Uterus (tissue), 4 donors: Measurements from ENCODE around the gene ADD1. TPM values are rescaled to one million over a fixed set of nuclear protein-coding genes. Genes with fewer than 3 reads are reported as not detected.

Experiments used
- DNase-seq, 2 donors: peaks; one replicate each; pipeline ENCODE4 v3.0.0-alpha.2; 2019 to 2020
- H3K27ac ChIP-seq, 2 donors: fragments of 200-600 bp; sonication (generic); 1 replicate in 1 of 2; 2 replicates in 1 of 2; pipeline ENCODE4 v1.5.1; 2016 to 2018
- H3K27me3 ChIP-seq, 2 donors: fragments of 200-600 bp; sonication (generic); one replicate each; pipeline ENCODE4 v1.5.1; 2018 to 2019; ENCODE audit warnings: control low read depth in 1 of 2
- H3K36me3 ChIP-seq, 2 donors: fragments of 200-600 bp; sonication (generic); one replicate each; pipeline ENCODE4 v1.5.1; 2019; ENCODE audit warnings: control low read depth in 1 of 2
- H3K4me1 ChIP-seq, 2 donors: fragments of 200-600 bp; sonication (generic); one replicate each; pipeline ENCODE4 v1.5.1; 2018 to 2019; ENCODE audit warnings: control low read depth in 1 of 2
- H3K4me3 ChIP-seq, 2 donors: fragments of 200-600 bp; sonication (generic); 1 replicate in 1 of 2; 2 replicates in 1 of 2; pipeline ENCODE4 v1.5.1; 2018 to 2019; ENCODE audit warnings: mild to moderate bottlenecking in 1 of 2
- H3K9me3 ChIP-seq, 2 donors: fragments of 200-600 bp; sonication (generic); one replicate each; pipeline ENCODE4 v1.5.1; 2019; ENCODE audit warnings: control low read depth in 1 of 2
- POLR2A ChIP-seq, 2 donors: fragments of 450-650 bp; IDR thresholded peaks; one replicate each; pipeline ENCODE4 v1.6.1; 2016; ENCODE audit warnings: antibody characterized with exemption in 2 of 2, mild to moderate bottlenecking in 1 of 2, moderate library complexity in 1 of 2
- intact Hi-C: fragments of 100-400 bp; cut with DNase I; formaldehyde crosslinking; loops from one replicate; pipeline ENCODE4 v1.15.1; 2023; ENCODE audit warnings: low total_unique reads
- total RNA-seq, 4 donors: library from RNA; depleted of rRNA in 3 of 4; stranded (reverse); fragments of >200 nt in 3 of 4; gene quantifications; one replicate each; pipeline versions ENCODE4 v1.1.0 to v1.2.4, GENCODE V29; 2014 to 2023
- TF ChIP-seq, protein P1 (sequence below), 4 experiments: fragments of 200-600 bp in 2 of 4; fragments of 450-650 bp in 2 of 4; sonication (generic) in 2 of 4; IDR thresholded peaks; one replicate each; pipeline ENCODE4 v1.5.1; 2016 to 2019; ENCODE audit warnings: antibody characterized with exemption in 4 of 4, mild to moderate bottlenecking in 2 of 4, moderate library complexity in 1 of 4
- donor health status: DM: yes; HTN: yes; CAD: no.

The ADD1 gene
- total RNA-seq, 4 donors from 2014 or later, result 161 to 403 (median 225) TPM

- TF ChIP-seq, protein P1, sequence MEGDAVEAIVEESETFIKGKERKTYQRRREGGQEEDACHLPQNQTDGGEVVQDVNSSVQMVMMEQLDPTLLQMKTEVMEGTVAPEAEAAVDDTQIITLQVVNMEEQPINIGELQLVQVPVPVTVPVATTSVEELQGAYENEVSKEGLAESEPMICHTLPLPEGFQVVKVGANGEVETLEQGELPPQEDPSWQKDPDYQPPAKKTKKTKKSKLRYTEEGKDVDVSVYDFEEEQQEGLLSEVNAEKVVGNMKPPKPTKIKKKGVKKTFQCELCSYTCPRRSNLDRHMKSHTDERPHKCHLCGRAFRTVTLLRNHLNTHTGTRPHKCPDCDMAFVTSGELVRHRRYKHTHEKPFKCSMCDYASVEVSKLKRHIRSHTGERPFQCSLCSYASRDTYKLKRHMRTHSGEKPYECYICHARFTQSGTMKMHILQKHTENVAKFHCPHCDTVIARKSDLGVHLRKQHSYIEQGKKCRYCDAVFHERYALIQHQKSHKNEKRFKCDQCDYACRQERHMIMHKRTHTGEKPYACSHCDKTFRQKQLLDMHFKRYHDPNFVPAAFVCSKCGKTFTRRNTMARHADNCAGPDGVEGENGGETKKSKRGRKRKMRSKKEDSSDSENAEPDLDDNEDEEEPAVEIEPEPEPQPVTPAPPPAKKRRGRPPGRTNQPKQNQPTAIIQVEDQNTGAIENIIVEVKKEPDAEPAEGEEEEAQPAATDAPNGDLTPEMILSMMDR (IDR thresholded peaks at IDR 0.05), result no peak
- TF ChIP-seq POLR2A (IDR thresholded peaks at IDR 0.05), result no peak
- DNase-seq, result no peak
- peak overlapping the region in 1 of 2 donors; percentile 5 for H3K27ac ChIP-seq
- intact Hi-C loops, result no loop called here
- no peaks in the 10 kb centered on the region for H3K36me3 ChIP-seq
- H3K4me3 ChIP-seq, result no peak overlapping the region
- no peaks in the 10 kb centered on the region for H3K27me3 ChIP-seq
- H3K9me3 ChIP-seq, result no peaks in the 10 kb centered on the region
- peaks cover 9 to 13% of the 10 kb centered on the region in 2 donors for H3K4me1 ChIP-seq
These were observed 5.9 kb downstream of the ADD1 start for GRCh38 chr4:2849267-2850152.

DNA sequence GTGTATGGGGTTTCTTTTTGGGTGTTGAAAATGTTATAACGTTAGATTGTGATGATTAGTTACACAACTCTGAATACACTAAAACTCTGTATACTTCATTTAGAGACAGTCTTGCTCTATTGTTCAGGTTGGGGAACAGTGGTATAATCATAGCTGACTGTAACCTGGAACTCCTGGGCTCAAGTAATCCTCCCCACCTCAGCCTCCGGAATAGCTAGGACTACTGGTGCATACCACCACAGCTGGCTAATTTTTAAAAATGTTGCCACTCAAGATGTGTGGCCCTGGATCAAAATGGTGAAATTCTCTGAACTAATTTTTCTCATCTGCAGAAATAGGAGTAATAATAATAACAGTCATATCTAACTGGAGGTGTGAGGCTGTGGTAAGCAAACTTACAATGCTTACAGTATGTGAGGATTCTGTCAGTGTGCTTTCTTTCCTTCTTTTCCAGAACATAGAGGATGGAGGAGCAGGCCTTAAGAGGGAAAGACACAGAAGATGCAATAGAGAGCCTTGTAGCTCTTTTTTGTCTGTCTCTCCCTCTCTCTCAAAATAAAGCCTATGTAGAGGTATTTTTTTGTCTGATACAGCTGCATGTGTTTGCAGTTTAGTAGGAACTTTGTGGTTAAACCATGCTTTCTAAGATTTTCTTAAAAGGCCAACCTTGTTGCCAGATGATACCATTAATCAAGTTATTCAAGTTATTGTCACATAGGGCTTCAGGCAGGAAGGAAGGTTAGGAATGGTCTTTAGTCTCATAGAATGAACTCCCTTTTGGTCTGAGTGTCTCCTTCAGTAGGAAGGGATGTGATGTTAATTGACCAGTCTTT, 7.5 kb downstream of the ADD1 start:
- Histone ChIP-seq H3K4me3 (no peak overlapping the region), H3K9me3 (no peaks in the 10 kb centered on the region), H3K4me1 (peaks cover 1 to 17% of the 10 kb centered on the region in 2 donors), H3K36me3 (no peaks in the 10 kb centered on the region), H3K27ac (no peak overlapping the region), H3K27me3 (no peaks in the 10 kb centered on the region)
- intact Hi-C loops, result no loop called here
- TF ChIP-seq, protein P1 (IDR thresholded peaks at IDR 0.05), result no peak
- no peak for TF ChIP-seq POLR2A (IDR thresholded peaks at IDR 0.05)
- DNase-seq, result no peak

DNA sequence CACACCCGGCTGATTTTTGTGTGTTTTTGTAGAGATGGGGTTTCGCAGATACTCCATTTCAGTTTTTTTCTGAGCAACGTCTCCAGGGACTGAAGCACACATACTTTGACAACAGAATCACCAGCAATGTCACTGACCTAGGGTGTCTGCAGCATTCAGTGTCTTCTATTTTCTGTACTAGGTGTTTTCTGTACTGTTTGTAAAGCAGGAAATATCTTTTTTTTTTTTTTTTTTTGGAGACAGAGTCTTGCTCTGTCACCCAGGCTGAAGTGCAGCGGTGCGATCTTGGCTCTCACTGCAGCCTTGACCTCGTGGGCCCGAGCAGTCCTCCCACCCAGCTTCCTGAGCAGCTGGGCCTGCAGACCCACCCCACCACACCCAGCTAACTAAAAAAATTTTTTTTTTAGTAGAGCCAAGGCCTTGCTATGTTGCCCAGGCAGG, 8.9 kb downstream of the ADD1 start:
- H3K4me1 ChIP-seq, result peaks cover 0 to 17% of the 10 kb centered on the region in 2 donors
- H3K9me3 ChIP-seq, result no peaks in the 10 kb centered on the region
- no peak overlapping the region for H3K4me3 ChIP-seq
- peak overlapping the region in 1 of 2 donors; percentile 34 for H3K27ac ChIP-seq
- no peak for DNase-seq
- no peak for TF ChIP-seq POLR2A (IDR thresholded peaks at IDR 0.05)
- TF ChIP-seq, protein P1 (IDR thresholded peaks at IDR 0.05), result no peak
- intact Hi-C loops, result no loop called here
- no peaks in the 10 kb centered on the region for H3K27me3 ChIP-seq
- no peaks in the 10 kb centered on the region for H3K36me3 ChIP-seq

- Histone ChIP-seq H3K9me3 (no peaks in the 10 kb centered on the region), H3K36me3 (no peaks in the 10 kb centered on the region), H3K4me1 (peaks cover 13 to 17% of the 10 kb centered on the region in 2 donors), H3K27me3 (no peaks in the 10 kb centered on the region), H3K4me3 (no peak overlapping the region), H3K27ac (peak overlapping the region in 1 of 2 donors; percentile 22)
- intact Hi-C loops, result no loop called here
- TF ChIP-seq, protein P1 (IDR thresholded peaks at IDR 0.05), result no peak
- no peak for TF ChIP-seq POLR2A (IDR thresholded peaks at IDR 0.05)
- DNase-seq, result no peak
These were observed 11.9 kb downstream of the ADD1 start for GRCh38 chr4:2855584-2855983.
